EH (cell line): Measurements from ENCODE around the gene S100A8.
"Not testable (repeated sequence)": the region's sequence is repeated elsewhere in the genome, so short reads cannot be mapped to it uniquely, and the experiment has no call there.

Experiments
- DNase-seq: peaks from one replicate; pipeline ENCODE4 v3.0.0-alpha.2; 2015; ENCODE audit warnings: low read depth

Gene S100A8

DNA sequence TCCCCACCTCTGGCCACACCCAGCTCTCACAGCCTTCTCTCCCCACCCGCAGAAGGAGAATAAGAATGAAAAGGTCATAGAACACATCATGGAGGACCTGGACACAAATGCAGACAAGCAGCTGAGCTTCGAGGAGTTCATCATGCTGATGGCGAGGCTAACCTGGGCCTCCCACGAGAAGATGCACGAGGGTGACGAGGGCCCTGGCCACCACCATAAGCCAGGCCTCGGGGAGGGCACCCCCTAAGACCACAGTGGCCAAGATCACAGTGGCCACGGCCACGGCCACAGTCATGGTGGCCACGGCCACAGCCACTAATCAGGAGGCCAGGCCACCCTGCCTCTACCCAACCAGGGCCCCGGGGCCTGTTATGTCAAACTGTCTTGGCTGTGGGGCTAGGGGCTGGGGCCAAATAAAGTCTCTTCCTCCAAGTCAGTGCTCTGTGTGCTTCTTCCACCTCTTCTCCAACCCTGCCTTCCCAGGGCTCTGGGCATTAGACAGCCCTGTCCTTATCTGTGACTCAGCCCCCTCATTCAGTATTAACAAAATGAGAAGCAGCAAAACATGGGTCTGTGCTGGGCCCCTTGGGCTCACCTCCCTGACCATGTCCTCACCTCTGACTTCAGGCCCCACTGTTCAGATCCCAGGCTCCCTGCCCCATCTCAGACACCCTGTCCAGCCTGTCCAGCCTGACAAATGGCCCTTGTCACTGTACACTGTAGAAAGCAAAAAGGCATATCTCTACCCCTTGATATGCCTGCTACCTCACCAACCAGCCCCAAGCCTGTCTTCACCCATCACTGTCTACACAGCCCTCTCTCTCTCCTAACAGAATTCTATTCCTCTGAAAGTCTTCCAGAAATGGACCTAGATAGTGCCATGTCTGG is 30.0 kb downstream of the S100A8 start:
- no peak for DNase-seq

- no peak for DNase-seq
These were observed 30.7 kb downstream of the S100A8 start for GRCh38 chr1:153360190-153360589.

DNA sequence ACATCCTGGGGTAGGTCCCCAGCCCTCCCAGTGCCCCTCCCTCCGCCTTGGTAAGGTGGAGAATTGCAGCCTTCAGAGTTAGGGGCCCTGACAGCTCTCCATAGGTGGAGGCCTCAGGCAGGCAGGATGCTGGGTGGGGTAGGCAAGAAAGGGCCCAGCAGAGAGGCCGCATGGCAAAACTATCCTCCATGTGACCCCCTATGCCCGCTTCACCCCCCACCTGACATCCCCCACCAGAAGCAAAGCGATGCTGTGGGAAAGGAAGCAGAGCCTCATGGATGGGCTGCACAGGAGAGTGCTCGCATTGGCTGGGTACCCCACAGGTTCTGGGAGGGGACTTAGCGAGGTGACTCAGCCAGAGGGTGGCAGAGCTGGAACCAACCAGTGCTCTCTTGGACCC is 31.6 kb downstream of the S100A8 start:
- DNase-seq = no peak

DNA sequence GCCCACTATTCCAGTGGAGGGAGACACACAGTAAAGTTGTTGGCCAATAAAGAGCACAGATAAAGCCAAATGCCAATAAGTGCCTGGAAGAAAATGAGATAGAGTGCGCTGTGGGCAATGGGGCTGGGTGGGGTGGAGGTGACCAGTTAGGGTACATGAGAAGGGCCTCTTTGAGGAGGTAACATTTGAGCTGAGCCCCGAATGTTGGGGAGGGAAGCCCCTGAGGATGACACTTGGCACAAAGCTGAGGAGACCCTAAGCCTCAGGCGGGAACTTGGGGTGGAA is 32.2 kb downstream of the S100A8 start:
- no peak for DNase-seq

DNA sequence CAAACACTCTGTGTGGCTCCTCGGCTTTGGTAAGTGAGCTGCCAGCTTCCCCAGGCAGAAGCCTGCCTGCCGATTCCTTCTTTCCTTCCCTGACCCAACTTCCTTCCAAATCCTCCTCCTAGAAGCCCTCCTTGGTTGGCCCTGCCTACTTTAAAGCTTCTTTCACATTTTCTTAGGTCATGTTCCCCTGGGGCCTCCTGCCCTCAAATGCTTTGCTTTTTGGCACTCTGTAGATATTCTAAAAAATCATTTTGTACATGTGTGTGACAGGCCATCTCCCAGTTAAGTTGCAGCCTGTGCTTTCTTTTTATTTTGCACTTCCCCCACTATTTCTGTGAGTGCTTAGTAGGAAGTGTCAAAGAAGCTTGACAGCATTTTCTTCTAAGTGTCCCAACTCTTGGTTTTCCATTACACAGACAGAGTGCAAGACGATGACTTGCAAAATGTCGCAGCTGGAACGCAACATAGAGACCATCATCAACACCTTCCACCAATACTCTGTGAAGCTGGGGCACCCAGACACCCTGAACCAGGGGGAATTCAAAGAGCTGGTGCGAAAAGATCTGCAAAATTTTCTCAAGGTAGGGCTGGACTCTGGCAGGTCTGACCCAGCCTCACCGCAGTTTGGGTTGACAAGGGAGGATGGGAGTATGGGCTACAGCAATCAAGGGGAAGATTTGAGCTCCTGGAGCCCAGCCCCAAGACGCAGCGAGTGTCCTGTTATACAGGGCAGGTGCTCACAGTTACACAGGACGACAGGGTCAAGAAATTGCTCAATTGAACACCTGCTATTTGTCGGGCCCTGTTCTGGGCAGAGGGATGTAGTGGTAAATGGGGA is 32.8 kb downstream of the S100A8 start, which contains the start of gene S100A9:
TSS of gene S100A9 (plus strand) at position 2 of the 838 bp plus-strand sequence. CDS start at position 432, 430 bp downstream.
- no peak for DNase-seq

- DNase-seq = no peak
These were observed 33.6 kb downstream of the S100A8 start for GRCh38 chr1:153357076-153357852.

- no peak for DNase-seq
These were observed 34.3 kb downstream of the S100A8 start for GRCh38 chr1:153356392-153357075.

GRCh38 chr1:153355445-153356071 is 35.3 kb downstream of the S100A8 start:
- peak; percentile 62 for DNase-seq

DNA sequence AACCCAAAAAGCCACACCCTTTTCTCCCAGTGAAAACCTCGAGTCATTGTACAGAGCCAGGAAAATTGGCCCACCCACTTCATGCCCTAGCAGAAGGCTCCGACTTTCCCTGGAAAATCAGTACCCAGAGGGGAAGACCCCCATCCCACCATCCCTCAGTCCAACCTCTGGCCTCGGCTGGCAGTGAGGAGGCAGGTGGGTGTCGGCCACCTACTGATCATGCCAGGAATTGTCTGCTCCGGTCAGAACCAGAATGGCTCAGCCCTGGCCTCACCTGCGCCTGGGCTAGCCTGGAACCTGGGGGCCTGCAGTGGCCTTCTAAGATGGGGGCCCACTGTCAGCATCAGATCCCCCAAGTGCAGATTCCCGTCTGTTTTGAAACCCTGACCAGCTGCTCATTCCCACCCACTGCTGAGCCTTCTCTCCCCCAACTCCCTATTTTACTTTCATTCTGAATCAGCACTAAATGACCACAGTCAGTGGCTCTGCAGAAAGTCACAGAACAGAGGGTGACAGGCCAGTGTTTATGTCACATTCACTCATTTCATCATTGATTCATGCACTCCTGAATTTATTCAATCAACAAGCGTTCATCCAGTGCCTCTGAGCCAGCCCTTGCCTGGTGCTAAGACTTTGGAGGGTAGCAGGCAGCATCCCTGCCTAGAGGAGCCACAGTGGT is 36.2 kb downstream of the S100A8 start:
- DNase-seq = no peak

GRCh38 chr1:153353226-153353947 is 37.5 kb downstream of the S100A8 start:
- DNase-seq = peak; percentile 7

GRCh38 chr1:153352523-153352922 is 38.4 kb downstream of the S100A8 start:
- DNase-seq = peak; percentile 71

GRCh38 chr1:153350321-153350957 is 40.4 kb downstream of the S100A8 start:
- no peak for DNase-seq

GRCh38 chr1:153349363-153350320 is 41.2 kb downstream of the S100A8 start:
- no peak for DNase-seq

- no peak for DNase-seq
These were observed 42.1 kb downstream of the S100A8 start, which contains the start of gene PGLYRP4 for GRCh38 chr1:153348511-153349362. TSS of gene PGLYRP4 (minus strand) at chr1:153348841. CDS start at chr1:153347932, 909 bp downstream.

DNA sequence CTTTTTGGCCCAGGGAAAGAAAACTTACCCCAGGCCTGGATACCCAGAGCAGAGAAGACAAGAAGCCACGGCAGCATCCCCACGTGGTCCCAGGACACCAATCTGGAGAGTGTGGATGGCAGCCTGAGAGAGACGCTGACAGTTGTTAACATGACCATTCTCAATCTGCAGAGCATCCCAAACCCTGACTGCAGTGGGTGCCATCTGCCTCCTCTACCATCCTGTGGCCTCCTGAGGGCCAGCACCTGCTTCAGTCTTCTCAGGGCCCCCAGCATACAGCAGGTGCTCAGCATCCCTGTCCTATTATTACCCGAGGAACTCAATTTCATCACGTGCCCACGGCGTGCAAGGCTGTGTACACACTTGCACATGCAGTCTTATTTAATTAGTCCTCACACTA is 43.0 kb downstream of the S100A8 start:
- DNase-seq = no peak

DNA sequence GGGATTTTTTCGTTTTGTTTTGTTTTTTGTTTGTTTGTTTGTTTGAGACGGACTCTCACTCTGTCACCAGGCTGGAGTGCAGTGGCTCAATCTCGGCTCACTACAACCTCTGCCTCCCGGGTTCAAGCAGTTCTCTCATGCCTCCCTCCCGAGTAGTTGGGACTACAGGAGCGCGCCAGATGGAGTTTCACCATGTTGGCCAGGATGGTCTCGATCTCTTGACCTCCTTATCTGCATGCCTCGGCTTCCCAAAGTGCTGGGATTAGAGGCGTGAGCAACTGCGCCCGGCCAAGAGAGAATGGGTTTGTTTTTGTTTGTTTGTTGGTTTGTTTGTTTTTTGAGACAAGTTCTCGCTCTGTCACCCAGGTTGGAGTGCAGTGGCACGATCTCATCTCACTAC is 43.8 kb downstream of the S100A8 start:
- DNase-seq = not testable (repeated sequence)

DNA sequence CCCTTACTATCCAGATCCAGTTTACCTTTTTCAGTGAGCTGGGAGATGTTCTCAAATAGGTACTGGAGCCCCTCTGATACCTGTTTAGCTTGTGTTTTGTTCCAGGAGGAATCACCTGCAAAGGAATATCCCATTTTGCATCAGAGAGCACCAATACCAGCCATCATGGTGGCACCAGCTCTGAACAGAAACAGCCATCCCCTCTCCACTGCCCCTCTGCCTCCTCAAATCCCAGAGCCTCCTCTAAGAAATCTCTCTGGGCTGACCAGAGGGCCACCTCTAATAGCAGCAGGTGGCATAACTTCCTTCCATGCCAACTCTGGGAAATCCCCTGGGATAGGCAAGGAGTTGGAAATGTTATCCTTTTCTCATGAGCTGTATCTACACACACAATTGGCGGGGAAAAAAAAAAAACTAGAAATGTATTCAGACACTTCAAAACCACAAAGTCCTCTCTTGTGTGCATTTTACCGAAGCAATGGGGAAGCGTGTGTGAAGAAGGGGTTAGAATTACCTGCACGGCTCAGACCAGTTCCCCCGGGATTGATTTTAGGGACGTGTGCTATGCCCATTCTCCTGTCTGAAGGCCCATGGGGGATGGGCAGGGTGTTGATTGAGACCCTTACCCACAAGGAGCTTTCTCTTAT is 44.7 kb downstream of the S100A8 start:
- DNase-seq = no peak
